GM23338 (cell line): ENCODE measurements around the gene GSX2.

Source experiments
- CREB1 ChIP-seq: fragments of 250-450 bp; sonication (Bioruptor Pico); IDR thresholded peaks from 2 replicates; pipeline ENCODE4 v1.5.0; 2020; ENCODE audit warnings: low read depth, mild to moderate bottlenecking, moderate library complexity
- EZH2 ChIP-seq: fragments of 200-600 bp; sonication (generic); IDR thresholded peaks from one replicate; pipeline ENCODE4 v1.8.0; 2017; ENCODE audit warnings: antibody characterized with exemption, mild to moderate bottlenecking, low read depth; ENCODE audit not compliant: unreplicated experiment
- EZH2phosphoT487 ChIP-seq: fragments of 200-600 bp; sonication (generic); IDR thresholded peaks from one replicate; pipeline ENCODE4 v1.8.1; 2018; ENCODE audit warnings: antibody characterized with exemption; ENCODE audit not compliant: unreplicated experiment
- JUNB ChIP-seq: IDR thresholded peaks from one replicate; pipeline ENCODE4 v1.6.1; 2016; ENCODE audit warnings: antibody characterized with exemption; ENCODE audit not compliant: unreplicated experiment
- POLR2AphosphoS5 ChIP-seq: IDR thresholded peaks from 2 replicates; pipeline ENCODE4 v1.6.1; 2016; ENCODE audit warnings: antibody characterized with exemption, low read depth
- STAT1 ChIP-seq: IDR thresholded peaks from one replicate; pipeline ENCODE4 v1.6.1; 2016; ENCODE audit warnings: antibody characterized with exemption; ENCODE audit not compliant: unreplicated experiment
- ZNF331 ChIP-seq: fragments of 250-450 bp; sonication (Bioruptor Pico); IDR thresholded peaks from 2 replicates; pipeline ENCODE4 v1.5.0; 2020; ENCODE audit warnings: low read depth, mild to moderate bottlenecking, moderate library complexity
- TF ChIP-seq, protein P1 (sequence below), 2 experiments: fragments of 200-600 bp in 1 of 2; sonication (generic) in 1 of 2; conservative IDR thresholded peaks; 2 replicates each; pipeline versions ENCODE4 v1.5.1 to v1.6.1; 2016 to 2017; ENCODE audit warnings: antibody characterized with exemption in 2 of 2, low read depth in 2 of 2, mild to moderate bottlenecking in 2 of 2, moderate library complexity in 1 of 2
- TF ChIP-seq, protein P2 (sequence below): IDR thresholded peaks from one replicate; pipeline ENCODE4 v1.6.1; 2018; ENCODE audit warnings: antibody characterized with exemption; ENCODE audit not compliant: unreplicated experiment

DNA sequence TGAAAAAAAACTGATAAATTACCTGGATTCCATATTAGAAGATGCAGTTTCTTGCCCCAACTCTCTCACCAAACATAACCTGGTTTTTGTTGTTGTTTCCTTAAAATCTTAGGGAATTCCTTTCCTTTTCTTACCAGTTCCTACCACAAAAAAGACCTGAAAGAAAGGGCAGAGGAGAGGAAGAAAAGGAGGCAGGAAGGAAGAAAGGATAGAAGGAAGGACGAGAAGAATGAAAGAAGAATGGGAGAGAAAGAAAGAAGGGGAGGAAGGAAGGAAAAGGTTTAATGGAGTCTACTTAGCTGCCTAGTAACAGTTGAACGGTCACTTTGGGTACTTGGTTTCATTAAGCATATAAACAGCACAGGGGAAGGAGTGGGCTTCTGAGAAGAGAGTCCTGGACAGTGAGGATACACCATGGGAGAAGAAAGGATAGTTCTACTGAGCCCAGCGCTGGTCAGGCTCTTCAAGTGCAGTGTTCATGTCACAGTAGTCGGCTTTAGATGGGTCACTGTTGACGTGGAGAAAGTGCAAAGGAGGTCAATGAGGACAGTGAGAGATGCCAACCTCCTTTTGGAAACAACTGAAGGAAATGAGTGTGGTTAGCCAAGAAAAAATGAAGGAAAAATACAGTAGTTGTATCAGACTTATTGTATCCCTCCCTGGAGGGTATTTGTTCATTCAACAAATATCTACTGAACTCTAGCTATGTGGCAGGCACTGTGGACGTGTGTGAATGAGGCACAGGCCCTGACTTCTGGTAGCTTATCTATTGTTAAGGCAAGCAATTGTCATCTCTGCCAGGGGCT lies 34.5 kb upstream of the GSX2 start:
- TF ChIP-seq, protein P1, sequence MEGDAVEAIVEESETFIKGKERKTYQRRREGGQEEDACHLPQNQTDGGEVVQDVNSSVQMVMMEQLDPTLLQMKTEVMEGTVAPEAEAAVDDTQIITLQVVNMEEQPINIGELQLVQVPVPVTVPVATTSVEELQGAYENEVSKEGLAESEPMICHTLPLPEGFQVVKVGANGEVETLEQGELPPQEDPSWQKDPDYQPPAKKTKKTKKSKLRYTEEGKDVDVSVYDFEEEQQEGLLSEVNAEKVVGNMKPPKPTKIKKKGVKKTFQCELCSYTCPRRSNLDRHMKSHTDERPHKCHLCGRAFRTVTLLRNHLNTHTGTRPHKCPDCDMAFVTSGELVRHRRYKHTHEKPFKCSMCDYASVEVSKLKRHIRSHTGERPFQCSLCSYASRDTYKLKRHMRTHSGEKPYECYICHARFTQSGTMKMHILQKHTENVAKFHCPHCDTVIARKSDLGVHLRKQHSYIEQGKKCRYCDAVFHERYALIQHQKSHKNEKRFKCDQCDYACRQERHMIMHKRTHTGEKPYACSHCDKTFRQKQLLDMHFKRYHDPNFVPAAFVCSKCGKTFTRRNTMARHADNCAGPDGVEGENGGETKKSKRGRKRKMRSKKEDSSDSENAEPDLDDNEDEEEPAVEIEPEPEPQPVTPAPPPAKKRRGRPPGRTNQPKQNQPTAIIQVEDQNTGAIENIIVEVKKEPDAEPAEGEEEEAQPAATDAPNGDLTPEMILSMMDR (conservative IDR thresholded peaks at IDR 0.05; ENCODE audit: low read depth in 2 of 2) = no peak
- no peak for TF ChIP-seq STAT1
- no peak for TF ChIP-seq EZH2
- TF ChIP-seq, protein P2, sequence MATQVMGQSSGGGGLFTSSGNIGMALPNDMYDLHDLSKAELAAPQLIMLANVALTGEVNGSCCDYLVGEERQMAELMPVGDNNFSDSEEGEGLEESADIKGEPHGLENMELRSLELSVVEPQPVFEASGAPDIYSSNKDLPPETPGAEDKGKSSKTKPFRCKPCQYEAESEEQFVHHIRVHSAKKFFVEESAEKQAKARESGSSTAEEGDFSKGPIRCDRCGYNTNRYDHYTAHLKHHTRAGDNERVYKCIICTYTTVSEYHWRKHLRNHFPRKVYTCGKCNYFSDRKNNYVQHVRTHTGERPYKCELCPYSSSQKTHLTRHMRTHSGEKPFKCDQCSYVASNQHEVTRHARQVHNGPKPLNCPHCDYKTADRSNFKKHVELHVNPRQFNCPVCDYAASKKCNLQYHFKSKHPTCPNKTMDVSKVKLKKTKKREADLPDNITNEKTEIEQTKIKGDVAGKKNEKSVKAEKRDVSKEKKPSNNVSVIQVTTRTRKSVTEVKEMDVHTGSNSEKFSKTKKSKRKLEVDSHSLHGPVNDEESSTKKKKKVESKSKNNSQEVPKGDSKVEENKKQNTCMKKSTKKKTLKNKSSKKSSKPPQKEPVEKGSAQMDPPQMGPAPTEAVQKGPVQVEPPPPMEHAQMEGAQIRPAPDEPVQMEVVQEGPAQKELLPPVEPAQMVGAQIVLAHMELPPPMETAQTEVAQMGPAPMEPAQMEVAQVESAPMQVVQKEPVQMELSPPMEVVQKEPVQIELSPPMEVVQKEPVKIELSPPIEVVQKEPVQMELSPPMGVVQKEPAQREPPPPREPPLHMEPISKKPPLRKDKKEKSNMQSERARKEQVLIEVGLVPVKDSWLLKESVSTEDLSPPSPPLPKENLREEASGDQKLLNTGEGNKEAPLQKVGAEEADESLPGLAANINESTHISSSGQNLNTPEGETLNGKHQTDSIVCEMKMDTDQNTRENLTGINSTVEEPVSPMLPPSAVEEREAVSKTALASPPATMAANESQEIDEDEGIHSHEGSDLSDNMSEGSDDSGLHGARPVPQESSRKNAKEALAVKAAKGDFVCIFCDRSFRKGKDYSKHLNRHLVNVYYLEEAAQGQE = no peak
- TF ChIP-seq CREB1 (CRISPR knock-in tag) = no peak
- TF ChIP-seq JUNB = no peak
- TF ChIP-seq ZNF331 (CRISPR knock-in tag) = no peak
- no peak for TF ChIP-seq POLR2AphosphoS5
- no peak for TF ChIP-seq EZH2phosphoT487
